Lower lobe of right lung (tissue), 2 donors: ENCODE results near the gene MSN. TPM values are rescaled to one million over a fixed set of nuclear protein-coding genes. Genes with fewer than 3 reads are reported as not detected.

ENCODE experiments used
- ATAC-seq, 2 donors: fragments of 200-7000 bp; cut with Tn5 transposase; one replicate each; pipeline ENCODE4 v1.9.1; 2020 to 2022; ENCODE audit warnings: mild to moderate bottlenecking in 2 of 2, moderate library complexity in 2 of 2
- DNase-seq: peaks from one replicate; pipeline ENCODE4 v3.0.0-alpha.2; 2020
- H3K27ac ChIP-seq: fragments of 200-600 bp; one replicate; pipeline ENCODE4 v1.8.0; 2022
- H3K27me3 ChIP-seq: fragments of 200-600 bp; one replicate; pipeline ENCODE4 v1.8.0; 2022; ENCODE audit warnings: low read depth
- H3K36me3 ChIP-seq: fragments of 200-600 bp; one replicate; pipeline ENCODE4 v1.8.0; 2022; ENCODE audit warnings: mild to moderate bottlenecking
- H3K4me1 ChIP-seq: fragments of 200-600 bp; one replicate; pipeline ENCODE4 v1.8.0; 2022
- H3K4me3 ChIP-seq: fragments of 200-600 bp; one replicate; pipeline ENCODE4 v1.8.0; 2022; ENCODE audit warnings: mild to moderate bottlenecking
- H3K9me3 ChIP-seq: fragments of 200-600 bp; one replicate; pipeline ENCODE4 v1.8.0; 2022
- CTCF ChIP-seq: fragments of 200-600 bp; IDR thresholded peaks from one replicate; pipeline ENCODE4 v1.8.0; 2022; ENCODE audit warnings: antibody characterized with exemption, mild to moderate bottlenecking
- intact Hi-C: fragments of 100-400 bp; cut with DNase I; formaldehyde crosslinking; loops from one replicate; pipeline ENCODE4 v1.11.0; 2022
- total RNA-seq: library from RNA; stranded (reverse); fragmentation: NEBNext Ultra II Directional; extraction: Animal tissue kit (Norgen Biotek cat#: 25700); gene quantifications from one replicate; pipeline ENCODE4 v1.2.1, GENCODE V29; 2021
- donor health status: DM: no; HTN: yes; CAD: no; lungs with severe emphysema.

Gene MSN
- total RNA-seq, 1 donor from 2014 or later: 419 TPM

- peaks cover 39% of the 10 kb centered on the region for H3K4me1 ChIP-seq
- no peak for TF ChIP-seq CTCF
- intact Hi-C loops: no loop called here
- no peaks in the 10 kb centered on the region for H3K27me3 ChIP-seq
- H3K4me3 ChIP-seq: no peak overlapping the region
- peaks cover 40% of the 10 kb centered on the region for H3K36me3 ChIP-seq
- no peaks in the 10 kb centered on the region for H3K9me3 ChIP-seq
- DNase-seq (no peak), ATAC-seq (no peak)
- H3K27ac ChIP-seq: peak overlapping the region; percentile 36
These were observed 56.3 kb downstream of the MSN start for GRCh38 chrX:65723706-65724105.

- intact Hi-C loops: no loop called here
- Histone ChIP-seq H3K36me3 (peaks cover 55% of the 10 kb centered on the region), H3K9me3 (no peaks in the 10 kb centered on the region), H3K27me3 (no peaks in the 10 kb centered on the region), H3K27ac (no peak overlapping the region), H3K4me3 (no peak overlapping the region), H3K4me1 (peaks cover 22% of the 10 kb centered on the region)
- DNase-seq (no peak), ATAC-seq (no peak)
- TF ChIP-seq CTCF: no peak
These were observed 59.3 kb downstream of the MSN start for GRCh38 chrX:65726715-65727114.

- Histone ChIP-seq H3K9me3 (no peaks in the 10 kb centered on the region), H3K27me3 (no peaks in the 10 kb centered on the region), H3K4me1 (peaks cover 6% of the 10 kb centered on the region), H3K4me3 (no peak overlapping the region), H3K36me3 (peaks cover 91% of the 10 kb centered on the region), H3K27ac (no peak overlapping the region)
- no peak for TF ChIP-seq CTCF
- intact Hi-C loops: no loop called here
- no peak for DNase-seq
- no peak for ATAC-seq
These were observed 64.3 kb downstream of the MSN start for GRCh38 chrX:65731684-65732289.

GRCh38 chrX:65740909-65741308, 73.5 kb downstream of the MSN start:
- intact Hi-C loops: no loop called here
- Histone ChIP-seq H3K4me1 (no peaks in the 10 kb centered on the region), H3K36me3 (peaks cover 63% of the 10 kb centered on the region), H3K27ac (no peak overlapping the region), H3K27me3 (no peaks in the 10 kb centered on the region), H3K4me3 (no peak overlapping the region), H3K9me3 (no peaks in the 10 kb centered on the region)
- no peak for DNase-seq
- TF ChIP-seq CTCF: no peak
- no peak for ATAC-seq

- DNase-seq (no peak), ATAC-seq (no peak)
- peaks cover 54% of the 10 kb centered on the region for H3K36me3 ChIP-seq
- H3K27ac ChIP-seq: no peak overlapping the region
- H3K9me3 ChIP-seq: no peaks in the 10 kb centered on the region
- H3K4me1 ChIP-seq: no peaks in the 10 kb centered on the region
- H3K27me3 ChIP-seq: no peaks in the 10 kb centered on the region
- intact Hi-C loops: no loop called here
- H3K4me3 ChIP-seq: no peak overlapping the region
- no peak for TF ChIP-seq CTCF
These were observed 74.4 kb downstream of the MSN start for GRCh38 chrX:65741823-65742222.

- no peaks in the 10 kb centered on the region for H3K4me1 ChIP-seq
- no peaks in the 10 kb centered on the region for H3K9me3 ChIP-seq
- intact Hi-C loops: no loop called here
- no peak for TF ChIP-seq CTCF
- ATAC-seq: peak in 1 of 2 donors; percentile 38
- no peaks in the 10 kb centered on the region for H3K27me3 ChIP-seq
- DNase-seq: no peak
- no peak overlapping the region for H3K4me3 ChIP-seq
- H3K27ac ChIP-seq: no peak overlapping the region
- peaks cover 23% of the 10 kb centered on the region for H3K36me3 ChIP-seq
These were observed 77.5 kb downstream of the MSN start for GRCh38 chrX:65744965-65745364.
